ENCODE data around the gene RLBP1.

The RLBP1 gene

GRCh38 chr15:89177633-89178306 lies 43.6 kb downstream of the RLBP1 start:
- peak; percentile 62 to 63 for DNase-seq

DNA sequence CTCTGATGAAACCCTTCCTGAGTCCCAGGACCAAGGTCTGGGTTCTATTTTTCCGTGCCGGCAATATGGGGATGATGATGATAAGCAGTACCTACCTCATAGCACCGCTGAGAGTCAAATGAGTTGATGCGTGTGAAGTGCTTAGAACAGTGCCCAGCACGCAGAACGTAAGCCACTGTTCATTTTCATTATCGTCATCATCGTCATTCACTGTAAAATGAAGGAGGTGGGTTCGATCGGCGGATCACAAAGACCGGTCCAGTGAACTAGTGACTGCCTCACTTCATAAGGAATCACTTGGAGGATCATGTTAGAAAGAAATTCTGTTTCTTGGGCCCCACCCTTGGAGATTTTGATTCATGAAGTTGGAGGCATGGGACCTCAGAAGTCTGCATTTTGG lies 44.3 kb downstream of the RLBP1 start:
- DNase-seq, result no peak

- DNase-seq, result no peak
Observed at GRCh38 chr15:89175617-89176191, 45.7 kb downstream of the RLBP1 start.

- DNase-seq, result no peak
Observed at GRCh38 chr15:89174476-89174875, 46.9 kb downstream of the RLBP1 start.

DNA sequence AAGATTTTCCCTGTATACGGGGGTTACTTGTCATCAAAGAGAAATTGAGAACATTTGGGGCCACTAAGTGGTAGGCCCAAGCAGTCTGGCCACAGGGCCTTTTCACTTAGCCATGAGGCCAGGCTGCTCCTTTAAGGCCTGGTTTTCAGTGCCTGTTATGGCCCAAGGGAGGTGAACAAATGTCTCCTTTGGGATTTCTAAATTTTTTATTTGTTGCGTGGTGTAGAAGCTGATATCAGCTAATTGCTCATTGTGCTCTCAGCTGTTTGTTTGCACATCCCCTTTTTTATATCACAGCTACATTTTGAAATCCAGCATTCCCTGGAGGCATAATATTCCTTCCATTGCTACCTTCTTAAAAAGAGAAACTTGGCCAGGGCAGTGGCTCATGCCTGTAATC lies 48.5 kb downstream of the RLBP1 start:
- no peak for DNase-seq

DNA sequence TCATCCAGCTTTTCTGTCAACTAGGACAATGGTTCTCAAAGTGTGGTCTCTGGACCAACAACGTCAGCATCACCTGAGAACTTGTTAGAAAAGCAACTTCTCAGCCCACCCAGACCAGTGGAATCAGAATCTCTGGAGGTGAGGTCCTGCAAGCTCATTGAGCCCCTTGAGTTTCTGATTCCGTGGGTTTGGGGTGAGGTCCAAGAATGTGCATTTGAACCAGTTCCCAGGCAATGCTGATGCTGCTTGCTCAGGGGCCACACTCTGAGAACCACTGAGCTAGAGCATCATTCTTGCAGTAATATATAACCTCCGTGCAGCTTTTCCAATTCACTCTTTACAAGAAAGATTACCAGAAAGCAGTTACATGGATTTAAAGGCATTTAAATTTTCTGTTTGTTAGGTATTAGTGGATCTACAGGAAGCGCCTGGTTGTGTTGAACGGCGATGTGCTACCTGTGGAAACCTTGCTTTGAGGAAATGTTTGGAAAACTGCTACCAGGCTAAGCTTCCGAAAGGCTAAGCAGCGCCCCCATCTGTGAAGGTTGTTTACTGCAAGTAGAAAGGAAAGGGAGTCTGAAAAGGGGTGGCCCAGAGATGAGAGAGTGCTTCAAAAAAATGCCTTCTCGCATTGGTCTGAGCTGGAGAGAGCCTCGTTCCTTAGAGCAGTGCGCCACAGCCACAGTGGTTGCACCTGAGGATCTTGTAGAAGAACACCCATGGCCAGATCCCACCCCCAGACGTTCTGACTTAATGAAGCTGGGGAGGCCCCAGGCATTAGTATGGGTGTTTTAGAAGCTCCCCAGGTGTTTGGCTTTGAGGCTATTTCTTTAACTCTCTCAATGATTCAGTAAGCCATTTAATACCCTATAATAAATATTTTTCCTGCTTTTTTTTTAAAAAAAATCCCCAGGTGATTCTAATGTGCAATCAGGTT lies 50.0 kb downstream of the RLBP1 start:
- peak; percentile 39 to 55 for DNase-seq

GRCh38 chr15:89170364-89170763 lies 51.0 kb downstream of the RLBP1 start:
- DNase-seq, result no peak

DNA sequence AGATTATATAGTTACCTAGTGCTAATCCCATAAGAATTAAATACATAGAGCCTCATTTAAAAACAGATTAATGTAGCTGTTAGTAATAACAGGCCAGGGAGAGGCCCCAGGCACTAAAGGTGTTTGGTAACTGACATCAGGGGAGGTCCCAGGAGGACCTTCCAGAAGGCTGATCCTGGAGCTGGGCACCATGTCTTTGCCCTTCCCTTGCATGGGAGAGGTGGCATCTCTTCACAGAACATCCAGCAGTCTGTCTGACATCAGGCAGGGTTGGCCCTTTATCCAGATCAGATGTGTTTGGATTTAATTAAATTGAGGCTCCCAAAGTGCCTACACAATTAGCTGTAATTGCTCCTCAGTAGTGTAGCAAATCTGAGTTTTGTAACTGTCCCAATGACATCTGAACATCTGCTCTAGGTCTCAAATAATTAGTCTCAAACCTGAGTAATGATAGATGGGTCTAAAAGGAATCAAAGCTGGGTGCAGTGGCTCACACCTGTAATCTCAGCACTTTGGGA lies 53.0 kb downstream of the RLBP1 start:
- no peak for DNase-seq

DNA sequence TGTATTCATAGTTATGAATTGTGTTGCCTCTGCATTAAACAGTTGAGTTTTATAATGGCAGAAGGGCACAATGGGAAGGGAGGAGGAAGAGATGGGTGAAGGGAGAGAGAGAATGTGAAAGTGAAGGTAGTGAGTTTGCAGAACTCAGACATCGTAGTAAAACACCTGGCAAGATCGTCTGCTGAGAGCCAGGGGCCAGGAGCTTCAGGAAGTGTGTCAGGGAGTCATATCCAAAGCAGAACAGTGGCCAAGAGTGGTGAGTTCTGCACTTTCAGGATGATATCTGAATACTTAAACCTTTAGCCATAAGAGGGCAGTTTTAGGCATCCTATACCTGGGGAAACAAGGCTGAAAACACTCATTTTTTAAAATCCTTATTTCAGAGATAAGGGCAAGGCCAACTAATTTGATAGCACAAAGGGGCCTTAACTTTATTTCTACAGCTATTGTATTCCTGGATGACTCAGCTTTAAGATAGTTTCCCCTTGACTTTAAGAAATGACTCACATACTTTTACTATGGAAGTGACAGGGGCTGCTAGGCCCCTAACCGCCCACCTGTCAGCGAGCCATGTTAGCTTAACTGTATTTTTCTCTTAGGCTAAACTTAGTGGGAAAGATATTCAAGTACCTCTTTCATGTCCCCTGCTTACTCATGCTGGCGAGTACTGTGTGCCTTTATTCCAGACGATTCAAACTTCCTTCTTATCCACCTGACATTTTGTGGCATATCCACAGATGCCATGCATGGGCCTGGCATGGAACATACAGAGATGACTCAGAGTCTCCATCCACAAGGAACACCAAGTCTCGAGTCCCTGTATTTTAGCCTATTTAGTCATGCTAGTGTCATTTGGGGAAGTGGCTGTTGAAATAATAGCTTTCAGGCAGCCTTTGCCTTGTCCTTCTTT lies 53.9 kb downstream of the RLBP1 start:
- peak; percentile 52 to 56 for DNase-seq

GRCh38 chr15:89165677-89166076 lies 55.7 kb downstream of the RLBP1 start:
- DNase-seq, result no peak

- no peak for DNase-seq
Observed at GRCh38 chr15:89164712-89165211, 56.6 kb downstream of the RLBP1 start.

- DNase-seq, result no peak
Observed at GRCh38 chr15:89163271-89164055, 57.9 kb downstream of the RLBP1 start.

DNA sequence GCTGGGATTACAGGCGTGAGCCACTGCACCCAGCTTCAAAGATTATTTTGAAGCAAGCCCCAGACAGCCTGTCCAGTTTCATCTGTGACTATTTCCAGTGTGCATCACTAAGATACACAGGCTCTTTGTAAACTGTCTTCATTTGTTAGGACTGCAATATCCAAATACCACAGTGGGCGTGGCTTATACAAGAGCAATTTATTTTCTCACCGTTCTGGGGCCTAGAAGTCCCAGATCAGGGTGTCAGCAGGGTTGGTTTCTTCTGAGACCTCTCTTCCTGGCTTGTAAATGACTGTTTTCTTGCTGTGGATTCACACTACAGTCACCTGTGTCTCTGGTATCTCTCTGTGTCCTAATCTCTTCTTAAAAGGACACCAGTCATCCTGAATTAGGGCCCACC lies 59.7 kb downstream of the RLBP1 start:
- DNase-seq, result no peak
